Hepatocyte (in vitro differentiated cells): ENCODE data around the gene CEP152. TPM values are rescaled to one million over a fixed set of nuclear protein-coding genes. Genes with fewer than 3 reads are reported as not detected.

Experiments
- DNase-seq: peaks from one replicate; pipeline ENCODE4 v3.0.0-alpha.2; 2016; ENCODE audit warnings: low spot score
- H2AFZ ChIP-seq: fragments of 200-600 bp; sonication (generic); 2 replicates; pipeline ENCODE4 v1.6.0; 2016; ENCODE audit warnings: antibody characterized with exemption, mild to moderate bottlenecking
- H3K27ac ChIP-seq: fragments of 200-600 bp; sonication (generic); 2 replicates; pipeline ENCODE4 v1.5.1; 2016; ENCODE audit warnings: mild to moderate bottlenecking
- H3K27me3 ChIP-seq: fragments of 200-600 bp; sonication (generic); 2 replicates; pipeline ENCODE4 v1.6.1; 2016
- H3K36me3 ChIP-seq: fragments of 200-600 bp; sonication (generic); replicated peaks from 2 replicates; pipeline ENCODE4 v1.5.1; 2016; ENCODE audit warnings: low read depth; ENCODE audit not compliant: insufficient read depth
- H3K4me1 ChIP-seq: fragments of 200-600 bp; sonication (generic); 2 replicates; pipeline ENCODE4 v1.5.1; 2016; ENCODE audit warnings: mild to moderate bottlenecking, moderate library complexity; ENCODE audit not compliant: insufficient read depth
- H3K4me2 ChIP-seq: fragments of 200-600 bp; sonication (generic); 2 replicates; pipeline ENCODE4 v1.6.0; 2016
- H3K4me3 ChIP-seq: fragments of 200-600 bp; sonication (generic); 2 replicates; pipeline ENCODE4 v1.5.1; 2016; ENCODE audit warnings: mild to moderate bottlenecking
- H3K79me2 ChIP-seq: fragments of 200-600 bp; sonication (generic); 2 replicates; pipeline ENCODE4 v1.6.0; 2017; ENCODE audit warnings: mild to moderate bottlenecking
- H3K9me2 ChIP-seq: fragments of 200-600 bp; sonication (generic); replicated peaks from 2 replicates; pipeline ENCODE4 v1.6.0; 2017; ENCODE audit warnings: mild to moderate bottlenecking; ENCODE audit not compliant: insufficient read depth
- H3K9me3 ChIP-seq: fragments of 200-600 bp; sonication (generic); 2 replicates; pipeline ENCODE4 v1.5.1; 2016; ENCODE audit warnings: low read depth, mild to moderate bottlenecking
- H4K20me1 ChIP-seq: fragments of 200-600 bp; sonication (generic); 2 replicates; pipeline ENCODE4 v1.6.0; 2016; ENCODE audit warnings: mild to moderate bottlenecking; ENCODE audit not compliant: insufficient read depth, poor library complexity, severe bottlenecking
- EZH2 ChIP-seq: fragments of 200-600 bp; sonication (generic); IDR thresholded peaks from 2 replicates; pipeline ENCODE4 v1.6.1; 2016; ENCODE audit warnings: antibody characterized with exemption, mild to moderate bottlenecking, borderline replicate concordance
- EZH2phosphoT487 ChIP-seq: fragments of 200-600 bp; sonication (generic); IDR thresholded peaks from one replicate; pipeline ENCODE4 v1.6.1; 2018; ENCODE audit warnings: antibody characterized with exemption, mild to moderate bottlenecking, low read depth, moderate library complexity; ENCODE audit not compliant: unreplicated experiment, severe bottlenecking
- WGBS: methylation state at CpG from one replicate; pipeline ENCODE4 v1.1.6; 2016; ENCODE audit warnings: low lambda C conversion rate; ENCODE audit errors: missing lambda C conversion rate; 5-methylcytosine and 5-hydroxymethylcytosine counted together
- polyA plus RNA-seq: library from polyadenylated mRNA; unstranded; fragments of >200 nt; fragmentation: Nextera tagmentation; extraction: Ambion mirVana; gene quantifications from 2 replicates; pipeline ENCODE4 v1.2.1, GENCODE V29; 2016
- total RNA-seq: library from RNA; depleted of rRNA; stranded (reverse); fragments of >200 nt; gene quantifications from 2 replicates; pipeline ENCODE4 v1.2.3, GENCODE V29; 2014
- TF ChIP-seq, protein P1 (sequence below): fragments of 200-600 bp; sonication (generic); IDR thresholded peaks from 2 replicates; pipeline ENCODE4 v1.5.1; 2016; ENCODE audit warnings: antibody characterized with exemption, mild to moderate bottlenecking; ENCODE audit not compliant: poor library complexity

CEP152 gene, protein sequence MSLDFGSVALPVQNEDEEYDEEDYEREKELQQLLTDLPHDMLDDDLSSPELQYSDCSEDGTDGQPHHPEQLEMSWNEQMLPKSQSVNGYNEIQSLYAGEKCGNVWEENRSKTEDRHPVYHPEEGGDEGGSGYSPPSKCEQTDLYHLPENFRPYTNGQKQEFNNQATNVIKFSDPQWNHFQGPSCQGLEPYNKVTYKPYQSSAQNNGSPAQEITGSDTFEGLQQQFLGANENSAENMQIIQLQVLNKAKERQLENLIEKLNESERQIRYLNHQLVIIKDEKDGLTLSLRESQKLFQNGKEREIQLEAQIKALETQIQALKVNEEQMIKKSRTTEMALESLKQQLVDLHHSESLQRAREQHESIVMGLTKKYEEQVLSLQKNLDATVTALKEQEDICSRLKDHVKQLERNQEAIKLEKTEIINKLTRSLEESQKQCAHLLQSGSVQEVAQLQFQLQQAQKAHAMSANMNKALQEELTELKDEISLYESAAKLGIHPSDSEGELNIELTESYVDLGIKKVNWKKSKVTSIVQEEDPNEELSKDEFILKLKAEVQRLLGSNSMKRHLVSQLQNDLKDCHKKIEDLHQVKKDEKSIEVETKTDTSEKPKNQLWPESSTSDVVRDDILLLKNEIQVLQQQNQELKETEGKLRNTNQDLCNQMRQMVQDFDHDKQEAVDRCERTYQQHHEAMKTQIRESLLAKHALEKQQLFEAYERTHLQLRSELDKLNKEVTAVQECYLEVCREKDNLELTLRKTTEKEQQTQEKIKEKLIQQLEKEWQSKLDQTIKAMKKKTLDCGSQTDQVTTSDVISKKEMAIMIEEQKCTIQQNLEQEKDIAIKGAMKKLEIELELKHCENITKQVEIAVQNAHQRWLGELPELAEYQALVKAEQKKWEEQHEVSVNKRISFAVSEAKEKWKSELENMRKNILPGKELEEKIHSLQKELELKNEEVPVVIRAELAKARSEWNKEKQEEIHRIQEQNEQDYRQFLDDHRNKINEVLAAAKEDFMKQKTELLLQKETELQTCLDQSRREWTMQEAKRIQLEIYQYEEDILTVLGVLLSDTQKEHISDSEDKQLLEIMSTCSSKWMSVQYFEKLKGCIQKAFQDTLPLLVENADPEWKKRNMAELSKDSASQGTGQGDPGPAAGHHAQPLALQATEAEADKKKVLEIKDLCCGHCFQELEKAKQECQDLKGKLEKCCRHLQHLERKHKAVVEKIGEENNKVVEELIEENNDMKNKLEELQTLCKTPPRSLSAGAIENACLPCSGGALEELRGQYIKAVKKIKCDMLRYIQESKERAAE (N-terminal part only)
- 5.0 and 6.3 TPM in 2 replicates for total RNA-seq
- 3.8 and 4.7 TPM in 2 replicates for polyA plus RNA-seq

DNA sequence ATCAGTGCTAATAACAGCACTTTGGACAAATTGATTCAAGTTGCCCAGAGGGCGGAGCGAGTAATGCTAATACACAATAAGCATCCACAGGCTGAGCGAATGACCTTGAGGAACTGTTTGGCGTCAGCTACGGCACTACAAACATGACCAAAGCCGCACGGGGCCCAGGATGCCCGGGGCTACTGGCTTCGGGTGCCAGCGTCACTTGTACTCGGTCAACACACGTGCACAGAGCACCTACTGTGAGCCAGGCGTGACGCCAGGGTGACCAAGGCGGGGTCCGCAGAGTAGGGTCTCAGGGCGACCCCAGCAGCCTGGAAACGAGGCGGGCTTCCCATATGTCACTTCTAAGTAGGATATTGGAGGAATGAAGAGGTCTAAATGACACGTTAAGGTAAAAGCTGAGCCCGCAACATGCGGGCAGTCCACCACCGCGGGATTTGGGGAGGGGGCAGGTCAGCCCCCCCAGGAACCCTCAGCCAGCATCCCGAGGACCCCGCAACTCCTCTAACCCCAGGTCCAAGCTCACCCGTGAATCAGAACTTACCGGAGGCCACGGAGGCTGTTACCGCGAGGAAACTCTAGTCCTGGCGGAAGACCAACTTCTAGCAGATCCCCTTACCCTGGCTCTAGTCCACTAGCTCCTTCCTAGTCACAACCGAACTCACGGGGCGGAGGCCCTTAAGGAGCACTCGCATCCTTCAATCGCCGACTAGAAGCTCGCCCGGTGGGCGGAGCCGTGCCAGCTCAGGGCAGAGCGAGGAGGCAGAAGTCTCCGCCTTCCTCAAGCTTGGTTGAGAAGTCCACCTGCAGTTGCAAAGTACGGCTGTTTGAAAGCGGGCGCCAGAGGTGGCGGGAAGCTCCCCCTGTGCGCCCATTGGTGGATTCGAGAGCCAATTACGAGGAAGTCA is at the start of gene CEP152:
TSS of gene CEP152 (minus strand) at position 656 of the 911 bp plus-strand sequence. CDS start 5,420 bp downstream, outside the sequence.
- H3K4me2 ChIP-seq, result peak within 1 kb of the TSS; percentile 83
- no peaks in the 10 kb centered on the region for H3K27me3 ChIP-seq
- H4K20me1 ChIP-seq, result no peaks in the 10 kb centered on the region
- 2% methylated on average over 51 of the region's 51 CpGs for WGBS
- H2AFZ ChIP-seq, result peak within 1 kb of the TSS; percentile 92
- no peaks in the 10 kb centered on the region for H3K36me3 ChIP-seq
- H3K4me3 ChIP-seq, result peak within 1 kb of the TSS; percentile 54
- H3K9me2 ChIP-seq, result no peaks in the 10 kb centered on the region
- peaks cover 2% of the 10 kb centered on the region for H3K79me2 ChIP-seq
- H3K9me3 ChIP-seq, result no peaks in the 10 kb centered on the region
- DNase-seq, result peak; percentile 99
- peak within 1 kb of the TSS; percentile 11 for H3K27ac ChIP-seq
- H3K4me1 ChIP-seq, result no peaks in the 10 kb centered on the region
- TF ChIP-seq EZH2 (no peak), EZH2phosphoT487 (no peak)
- TF ChIP-seq, protein P1, sequence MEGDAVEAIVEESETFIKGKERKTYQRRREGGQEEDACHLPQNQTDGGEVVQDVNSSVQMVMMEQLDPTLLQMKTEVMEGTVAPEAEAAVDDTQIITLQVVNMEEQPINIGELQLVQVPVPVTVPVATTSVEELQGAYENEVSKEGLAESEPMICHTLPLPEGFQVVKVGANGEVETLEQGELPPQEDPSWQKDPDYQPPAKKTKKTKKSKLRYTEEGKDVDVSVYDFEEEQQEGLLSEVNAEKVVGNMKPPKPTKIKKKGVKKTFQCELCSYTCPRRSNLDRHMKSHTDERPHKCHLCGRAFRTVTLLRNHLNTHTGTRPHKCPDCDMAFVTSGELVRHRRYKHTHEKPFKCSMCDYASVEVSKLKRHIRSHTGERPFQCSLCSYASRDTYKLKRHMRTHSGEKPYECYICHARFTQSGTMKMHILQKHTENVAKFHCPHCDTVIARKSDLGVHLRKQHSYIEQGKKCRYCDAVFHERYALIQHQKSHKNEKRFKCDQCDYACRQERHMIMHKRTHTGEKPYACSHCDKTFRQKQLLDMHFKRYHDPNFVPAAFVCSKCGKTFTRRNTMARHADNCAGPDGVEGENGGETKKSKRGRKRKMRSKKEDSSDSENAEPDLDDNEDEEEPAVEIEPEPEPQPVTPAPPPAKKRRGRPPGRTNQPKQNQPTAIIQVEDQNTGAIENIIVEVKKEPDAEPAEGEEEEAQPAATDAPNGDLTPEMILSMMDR, result no peak

DNA sequence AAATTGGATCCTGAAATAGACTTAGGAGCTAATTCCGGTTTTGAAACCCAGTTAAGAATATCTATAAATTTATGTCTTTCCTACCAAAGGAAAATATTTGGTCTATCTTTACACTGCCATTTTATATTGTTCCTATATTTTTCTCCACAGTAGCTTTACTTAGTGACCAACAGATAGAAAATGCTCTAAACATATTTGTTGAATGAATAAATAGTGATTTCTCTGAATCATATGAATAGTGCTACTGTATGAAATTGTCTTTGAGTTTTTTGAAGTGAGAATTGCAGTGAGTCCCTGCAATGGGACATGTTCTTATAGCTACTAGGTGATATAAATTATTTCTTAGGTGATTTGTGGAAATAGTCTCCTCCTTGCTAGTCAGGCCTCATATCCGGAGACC is 48.6 kb upstream of the CEP152 start:
- Histone ChIP-seq H2AFZ (no peak overlapping the region), H4K20me1 (no peaks in the 10 kb centered on the region), H3K79me2 (no peaks in the 10 kb centered on the region), H3K27ac (no peak overlapping the region), H3K4me1 (peaks cover 7% of the 10 kb centered on the region), H3K27me3 (no peaks in the 10 kb centered on the region), H3K4me2 (no peak overlapping the region), H3K9me3 (no peaks in the 10 kb centered on the region), H3K36me3 (no peaks in the 10 kb centered on the region), H3K9me2 (no peaks in the 10 kb centered on the region), H3K4me3 (no peak overlapping the region)
- DNase-seq, result no peak
- 80% methylated on average over 2 of the region's 2 CpGs for whole genome bisulfite sequencing
- TF ChIP-seq, protein P1, result no peak
- TF ChIP-seq EZH2 (no peak), EZH2phosphoT487 (no peak)

DNA sequence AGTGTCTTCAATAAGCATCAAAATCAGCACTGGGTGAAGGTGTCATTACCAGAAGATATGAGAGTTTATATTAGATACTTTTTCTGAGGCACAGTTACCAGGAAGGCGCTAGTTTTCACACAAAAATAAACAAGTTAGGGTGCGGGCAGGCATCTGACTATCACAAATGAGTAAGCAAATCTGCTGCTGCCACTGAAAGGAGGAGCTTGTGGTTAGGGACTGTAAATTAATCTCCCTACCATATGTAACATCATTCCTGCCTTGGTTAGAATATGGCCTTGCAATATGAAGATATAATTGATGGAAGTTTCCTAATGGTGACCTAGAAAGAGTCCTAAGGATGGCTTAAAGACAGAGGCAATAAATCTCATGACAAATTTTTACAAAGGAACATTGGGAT is 47.5 kb upstream of the CEP152 start:
- no peak overlapping the region for H3K4me3 ChIP-seq
- TF ChIP-seq EZH2 (no peak), EZH2phosphoT487 (no peak)
- TF ChIP-seq, protein P1, result no peak
- H3K4me1 ChIP-seq, result peaks cover 7% of the 10 kb centered on the region
- no peak overlapping the region for H3K4me2 ChIP-seq
- no peak for DNase-seq
- no peak overlapping the region for H3K27ac ChIP-seq
- 78% methylated on average over 2 of the region's 2 CpGs for WGBS
- no peaks in the 10 kb centered on the region for H3K27me3 ChIP-seq
- no peak overlapping the region for H2AFZ ChIP-seq
- no peaks in the 10 kb centered on the region for H3K36me3 ChIP-seq
- no peaks in the 10 kb centered on the region for H3K9me3 ChIP-seq
- H4K20me1 ChIP-seq, result no peaks in the 10 kb centered on the region
- no peaks in the 10 kb centered on the region for H3K79me2 ChIP-seq
- H3K9me2 ChIP-seq, result no peaks in the 10 kb centered on the region
